ENCODE data around the gene SOD2.

- TF ChIP-seq CTCF (IDR thresholded peaks at IDR 0.05) (no peak), ZFX (IDR thresholded peaks at IDR 0.05; ENCODE audit: borderline replicate concordance) (no peak)
These were observed 1.1 kb downstream of the SOD2 start for GRCh38 chr6:159691963-159692287.

Data from 22Rv1 (cell line).